Measurements from ENCODE around the gene BRD1.

- no peak for TF ChIP-seq CTCF (conservative IDR thresholded peaks at IDR 0.05; ENCODE audit: low read depth, low read length)
- no peak for TF ChIP-seq EZH2 (IDR thresholded peaks at IDR 0.05; ENCODE audit: borderline replicate concordance, low read depth, low read length, poor library complexity, severe bottlenecking)
Measured at GRCh38 chr22:49776891-49777290, 50.8 kb downstream of the BRD1 start.

Data from A673 (cell line).